ENCODE results near the gene UBE4B. TPM values are rescaled to one million over a fixed set of nuclear protein-coding genes. Genes with fewer than 3 reads are reported as not detected.
A peak's percentile ranks its signal among the peaks of the same experiment; 100 is the strongest.
"Not testable (repeated sequence)": the region's sequence is repeated elsewhere in the genome, so short reads cannot be mapped to it uniquely, and the experiment has no call there.

The UBE4B gene
- total RNA-seq, 1 donor from 2014 or later, result 31.1 TPM

DNA sequence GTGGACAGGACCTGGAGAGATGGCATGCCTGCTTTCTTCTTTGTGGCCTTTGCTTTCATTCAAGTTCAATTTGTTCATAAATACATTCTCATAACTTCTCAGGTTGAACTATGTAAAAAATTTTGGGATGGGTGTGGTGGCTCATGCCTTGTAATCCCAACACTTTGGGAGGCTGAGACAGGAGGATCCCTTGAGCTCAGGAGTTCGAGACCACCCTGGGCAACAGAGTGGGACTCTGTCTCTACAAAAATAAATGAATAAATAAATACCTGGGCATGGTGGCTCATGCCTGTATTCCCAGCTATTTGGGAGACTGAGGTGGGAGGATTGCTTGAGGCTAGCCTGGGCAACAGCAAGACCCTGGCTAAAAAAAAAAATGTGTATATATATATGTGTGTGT, 179.7 kb downstream of the UBE4B start:
- Mint-ChIP-seq H3K4me3 (peak overlapping the region; percentile 85), H3K27ac (peak overlapping the region; percentile 54), H3K4me1 (peaks cover 42% of the 10 kb centered on the region), H3K36me3 (ENCODE audit: low read depth) (no peaks in the 10 kb centered on the region), H3K27me3 (peaks cover 5% of the 10 kb centered on the region), H3K9me3 (no peaks in the 10 kb centered on the region)
- no peak for DNase-seq
- intact Hi-C loops (cut with micrococcal nuclease), result loop anchor here (10.0 kb wide), 1 partner anchor 282 kb away; no protein-coding TSS in a partner anchor

DNA sequence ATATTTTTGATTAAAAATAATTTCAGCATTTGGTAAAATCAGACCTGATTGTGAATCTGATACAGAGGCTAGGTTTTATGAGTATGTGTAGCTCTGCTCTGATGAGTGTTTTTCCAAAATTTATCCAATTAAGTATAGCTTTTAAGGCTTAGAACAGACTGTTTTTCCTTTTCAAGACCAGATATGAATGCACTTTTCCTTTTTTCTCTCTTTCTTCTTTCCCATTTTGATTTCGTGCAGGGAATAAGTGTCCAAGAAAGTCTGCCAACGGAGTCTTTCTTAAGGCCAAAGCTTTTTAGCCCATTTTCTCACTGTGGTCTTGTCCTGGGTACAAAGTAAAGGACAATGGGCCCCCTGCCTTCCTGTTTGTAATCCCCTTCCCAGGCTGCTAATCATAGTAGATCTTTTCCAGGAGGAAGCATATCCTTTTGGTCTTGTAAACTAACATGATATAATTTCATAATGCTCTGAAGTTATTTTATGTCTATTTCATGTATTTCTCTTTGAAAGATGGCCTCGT, 180.5 kb downstream of the UBE4B start:
- Mint-ChIP-seq H3K27ac (no peak overlapping the region), H3K9me3 (no peaks in the 10 kb centered on the region), H3K4me1 (peaks cover 48% of the 10 kb centered on the region), H3K27me3 (peaks cover 5% of the 10 kb centered on the region), H3K36me3 (ENCODE audit: low read depth) (no peaks in the 10 kb centered on the region), H3K4me3 (no peak overlapping the region)
- intact Hi-C loops (cut with micrococcal nuclease), result loop anchor here (10.0 kb wide), 1 partner anchor 282 kb away; no protein-coding TSS in a partner anchor
- no peak for DNase-seq

DNA sequence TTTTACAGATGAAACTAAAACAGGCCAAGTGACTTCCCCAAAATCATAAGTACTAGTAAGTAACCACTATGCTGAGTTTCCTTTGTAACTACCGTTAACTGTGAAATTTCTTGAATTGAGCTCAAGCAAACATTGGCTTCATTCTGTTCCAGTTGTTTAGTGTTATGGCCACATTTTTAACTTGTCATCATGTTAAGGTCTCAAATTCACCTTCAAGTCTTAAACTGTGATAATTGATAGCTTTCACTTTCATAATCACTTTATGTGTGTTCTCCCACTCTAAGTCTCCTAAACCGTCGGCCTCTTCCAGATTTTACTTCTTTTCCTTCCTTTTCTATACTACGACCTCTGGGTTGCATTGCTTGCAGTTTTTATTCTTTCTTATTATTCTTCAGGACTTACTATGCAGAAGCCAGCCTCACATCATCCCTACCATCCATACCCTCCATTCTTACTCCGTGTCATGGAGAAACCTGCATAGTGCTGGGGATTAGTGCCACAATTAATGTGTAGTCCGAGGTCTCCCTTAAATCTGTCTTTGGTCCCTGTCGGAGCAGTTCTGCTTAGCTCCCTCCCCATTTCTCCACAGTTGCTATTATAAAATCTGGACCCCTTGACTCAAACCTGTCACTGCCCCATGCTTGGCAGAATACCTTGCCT, 183.5 kb downstream of the UBE4B start:
- no peak for DNase-seq
- H3K36me3 Mint-ChIP-seq (ENCODE audit: low read depth), result no peaks in the 10 kb centered on the region
- peak overlapping the region; percentile 59 for H3K27ac Mint-ChIP-seq
- peak overlapping the region; percentile 59 for H3K4me3 Mint-ChIP-seq
- H3K4me1 Mint-ChIP-seq, result peaks cover 40% of the 10 kb centered on the region
- H3K9me3 Mint-ChIP-seq, result no peaks in the 10 kb centered on the region
- intact Hi-C loops (cut with micrococcal nuclease), result loop anchor here (10.0 kb wide), 1 partner anchor 279 kb away; no protein-coding TSS in a partner anchor
- peaks cover 2% of the 10 kb centered on the region for H3K27me3 Mint-ChIP-seq

DNA sequence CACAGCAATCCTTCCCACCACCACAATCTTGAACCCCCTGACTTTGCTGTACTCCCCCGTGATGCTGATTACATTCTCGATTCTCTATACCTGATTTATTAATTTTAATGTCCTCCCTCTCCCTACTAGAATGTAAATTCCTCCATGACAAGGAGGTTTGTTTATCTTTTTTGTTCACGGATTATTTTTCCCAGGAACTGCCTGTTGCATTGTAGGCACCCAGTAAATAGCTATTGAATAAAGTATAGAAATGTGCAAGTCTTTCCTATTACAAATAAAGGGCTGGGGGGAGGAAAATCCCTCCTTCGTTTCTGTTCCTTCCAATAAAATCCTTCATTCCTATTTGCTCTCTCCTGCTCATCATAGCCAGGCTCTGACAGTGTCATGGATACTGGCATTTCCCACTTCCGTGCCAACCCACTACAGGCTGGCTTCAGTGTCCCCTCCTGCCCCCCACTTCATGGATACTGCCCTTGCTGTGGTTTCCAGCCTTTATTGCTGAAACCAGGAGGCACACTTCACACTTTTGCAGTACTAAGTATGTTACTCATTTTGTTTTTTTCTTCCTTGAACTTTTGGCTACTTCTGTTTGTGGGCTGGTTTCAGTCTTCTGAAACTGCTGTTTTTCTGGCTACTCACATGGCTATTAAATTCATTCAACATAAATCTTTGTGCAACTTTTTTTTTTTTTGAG, 185.1 kb downstream of the UBE4B start:
- H3K27me3 Mint-ChIP-seq, result no peaks in the 10 kb centered on the region
- DNase-seq, result no peak

DNA sequence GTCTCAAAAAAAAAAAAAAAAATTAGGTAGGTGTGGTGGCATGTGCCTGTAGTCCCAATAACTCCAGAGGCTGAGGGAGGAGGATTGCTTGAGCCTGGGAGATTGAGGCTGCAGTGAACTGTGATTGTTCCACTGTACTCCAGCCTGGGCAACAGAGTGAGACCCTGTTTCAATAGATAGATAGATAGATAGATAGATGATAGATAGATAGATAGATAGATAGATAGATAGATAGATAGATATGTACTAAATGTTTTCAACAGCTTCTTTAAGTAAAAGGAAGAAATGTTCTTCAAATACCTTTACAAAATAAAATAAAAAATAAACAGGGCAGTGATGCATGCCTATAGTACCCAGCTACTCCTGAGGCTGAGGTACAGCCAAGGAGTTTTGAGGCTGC, 187.4 kb downstream of the UBE4B start:
- no peaks in the 10 kb centered on the region for H3K36me3 Mint-ChIP-seq (ENCODE audit: low read depth)
- no peak for DNase-seq
- no peak overlapping the region for H3K27ac Mint-ChIP-seq
- H3K4me1 Mint-ChIP-seq, result peaks cover 24% of the 10 kb centered on the region
- intact Hi-C loops (cut with micrococcal nuclease), result no loop called here
- H3K27me3 Mint-ChIP-seq, result no peaks in the 10 kb centered on the region
- H3K4me3 Mint-ChIP-seq, result no peak overlapping the region
- H3K9me3 Mint-ChIP-seq, result no peaks in the 10 kb centered on the region

More for the DNA sequence above, 185.1 kb downstream of the UBE4B start:
- no peak overlapping the region for H3K4me3 Mint-ChIP-seq
- peak overlapping the region; percentile 3 for H3K27ac Mint-ChIP-seq
- intact Hi-C loops (cut with micrococcal nuclease), result loop anchor here (10.0 kb wide), 1 partner anchor 277 kb away; no protein-coding TSS in a partner anchor
- no peaks in the 10 kb centered on the region for H3K9me3 Mint-ChIP-seq
- H3K4me1 Mint-ChIP-seq, result peaks cover 30% of the 10 kb centered on the region
- no peaks in the 10 kb centered on the region for H3K36me3 Mint-ChIP-seq (ENCODE audit: low read depth)

DNA sequence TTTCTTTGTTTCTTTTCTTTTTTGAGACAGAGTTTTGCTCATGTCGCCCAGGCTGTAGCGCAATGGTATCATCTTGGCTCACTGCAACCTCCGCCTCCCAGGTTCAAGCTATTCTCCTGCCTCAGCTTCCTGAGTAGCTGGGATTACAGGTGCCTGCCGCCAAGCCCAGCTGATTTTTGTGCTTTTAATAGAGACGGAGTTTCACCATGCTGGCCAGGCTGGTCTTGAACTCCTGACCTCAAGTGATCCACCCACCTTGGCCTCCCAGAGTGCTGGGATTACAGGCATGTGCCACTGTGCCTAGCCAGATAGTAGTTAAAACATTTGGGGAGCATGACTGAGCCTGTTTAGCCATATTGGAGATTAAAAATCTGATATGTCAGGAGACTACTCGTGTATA, 187.9 kb downstream of the UBE4B start:
- H3K4me1 Mint-ChIP-seq, result peaks cover 20% of the 10 kb centered on the region
- H3K27ac Mint-ChIP-seq; H3K4me3 Mint-ChIP-seq; H3K36me3 Mint-ChIP-seq (ENCODE audit: low read depth); H3K27me3 Mint-ChIP-seq; DNase-seq; H3K9me3 Mint-ChIP-seq; intact Hi-C loops (cut with micrococcal nuclease): not testable (repeated sequence)

DNA sequence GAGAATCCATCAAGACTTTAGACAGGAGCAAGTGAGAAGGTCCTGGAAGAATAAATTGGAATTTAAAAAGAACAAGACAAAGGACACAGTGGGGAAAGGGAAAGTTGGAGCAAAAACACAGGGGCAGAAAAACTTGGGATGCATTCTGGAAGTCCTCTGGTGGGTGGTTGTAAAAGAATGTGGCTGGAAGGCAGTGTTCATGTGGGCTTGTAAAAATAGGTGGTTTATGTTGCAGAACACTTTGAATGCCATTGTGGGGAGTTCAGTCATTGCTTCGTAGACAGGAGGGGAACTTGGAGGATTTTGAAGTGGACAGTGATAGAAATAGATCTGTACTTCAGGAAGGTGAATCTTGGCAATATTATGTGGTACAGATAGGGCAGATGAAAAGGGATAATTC, 192.8 kb downstream of the UBE4B start:
- Mint-ChIP-seq H3K36me3 (ENCODE audit: low read depth) (no peaks in the 10 kb centered on the region), H3K27ac (no peak overlapping the region), H3K9me3 (no peaks in the 10 kb centered on the region), H3K4me3 (no peak overlapping the region), H3K27me3 (no peaks in the 10 kb centered on the region), H3K4me1 (peaks cover 2% of the 10 kb centered on the region)
- intact Hi-C loops (cut with micrococcal nuclease), result no loop called here
- no peak for DNase-seq

DNA sequence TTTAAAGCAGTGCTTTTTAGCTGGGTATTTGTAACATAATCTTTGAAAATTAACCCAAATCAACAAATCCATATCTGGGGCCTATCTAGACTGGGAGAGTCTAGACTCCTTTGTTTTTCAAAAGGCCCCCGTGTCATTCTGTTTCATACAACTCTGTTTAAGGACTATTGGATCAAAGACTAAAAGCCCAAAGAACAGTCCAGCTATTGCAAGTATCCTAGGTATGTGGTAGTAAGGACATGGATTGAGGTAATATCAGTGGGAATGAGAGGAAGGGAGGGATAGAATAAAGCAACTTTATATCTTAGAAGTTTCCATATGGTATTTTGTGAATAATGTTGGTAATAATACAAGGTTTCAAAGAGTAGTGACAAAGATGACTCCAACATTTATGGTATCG, 195.8 kb downstream of the UBE4B start:
- Mint-ChIP-seq H3K27me3 (no peaks in the 10 kb centered on the region), H3K4me1 (peaks cover 5% of the 10 kb centered on the region), H3K4me3 (no peak overlapping the region)

DNA sequence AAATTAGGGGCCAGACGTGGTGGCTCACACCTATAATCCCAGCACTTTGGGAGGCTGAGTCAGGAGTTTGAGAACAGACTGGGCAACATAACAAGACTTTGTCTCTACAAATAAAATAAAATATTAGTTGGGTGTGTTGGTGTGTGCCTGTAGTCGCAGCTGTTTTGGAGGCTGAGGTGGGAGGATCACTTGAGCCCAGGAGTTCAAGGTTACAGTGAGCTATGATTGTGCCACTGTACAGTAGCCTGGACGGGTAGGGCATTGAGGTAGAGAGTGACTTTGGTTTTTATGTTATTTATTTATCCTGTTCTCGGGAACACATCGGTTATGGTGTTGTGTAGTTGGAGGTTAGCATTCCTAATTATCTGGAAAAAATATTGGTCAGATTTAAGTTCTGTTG, 197.1 kb downstream of the UBE4B start:
- no peak overlapping the region for H3K27ac Mint-ChIP-seq

More for the DNA sequence above, 195.8 kb downstream of the UBE4B start:
- Mint-ChIP-seq H3K36me3 (ENCODE audit: low read depth) (no peaks in the 10 kb centered on the region), H3K27ac (no peak overlapping the region), H3K9me3 (no peaks in the 10 kb centered on the region)
- intact Hi-C loops (cut with micrococcal nuclease), result no loop called here
- DNase-seq, result no peak

More for the DNA sequence above, 197.1 kb downstream of the UBE4B start:
- Mint-ChIP-seq H3K4me3 (no peak overlapping the region), H3K4me1 (peaks cover 5% of the 10 kb centered on the region), H3K27me3 (no peaks in the 10 kb centered on the region), H3K36me3 (ENCODE audit: low read depth) (no peaks in the 10 kb centered on the region), H3K9me3 (no peaks in the 10 kb centered on the region)
- intact Hi-C loops (cut with micrococcal nuclease), result no loop called here
- no peak for DNase-seq

Other genes with a start within 250 kb of the UBE4B start
- 42.1 and 43.8 TPM in 2 replicates for gene CLSTN1, start 209.0 kb upstream of the UBE4B start, total RNA-seq
- gene CTNNBIP1, start 122.7 kb upstream of the UBE4B start, total RNA-seq, result 5.8 and 7.3 TPM in 2 replicates
- 35.1 and 35.9 TPM in 2 replicates for gene LZIC, start 89.6 kb upstream of the UBE4B start, total RNA-seq
- 5.7 and 6.0 TPM in 2 replicates for gene NMNAT1, start 89.5 kb upstream of the UBE4B start, total RNA-seq
- gene RBP7, start 35.7 kb upstream of the UBE4B start, total RNA-seq, result not detected in 2 replicates
- 17.8 and 19.3 TPM in 2 replicates for gene KIF1B, start 177.6 kb downstream of the UBE4B start, total RNA-seq

All from activated CD4-positive, alpha-beta T cell treated with anti-CD3 and anti-CD28 coated beads, Interleukin-2, amount 10 ng/mL, durations not matched to agents 24 days and 14 days (primary cell).